SH-SY5Y (cell line): ENCODE measurements around the gene DCP1A.

Experiments
- GATA2 ChIP-seq: IDR thresholded peaks from 2 replicates; pipeline ENCODE4 v1.6.1; 2011; ENCODE audit warnings: mild to moderate bottlenecking, low read depth, low read length
- GATA3 ChIP-seq: IDR thresholded peaks from 2 replicates; pipeline ENCODE4 v1.6.1; 2011; ENCODE audit warnings: low read depth, mild to moderate bottlenecking, low read length, moderate library complexity

DNA sequence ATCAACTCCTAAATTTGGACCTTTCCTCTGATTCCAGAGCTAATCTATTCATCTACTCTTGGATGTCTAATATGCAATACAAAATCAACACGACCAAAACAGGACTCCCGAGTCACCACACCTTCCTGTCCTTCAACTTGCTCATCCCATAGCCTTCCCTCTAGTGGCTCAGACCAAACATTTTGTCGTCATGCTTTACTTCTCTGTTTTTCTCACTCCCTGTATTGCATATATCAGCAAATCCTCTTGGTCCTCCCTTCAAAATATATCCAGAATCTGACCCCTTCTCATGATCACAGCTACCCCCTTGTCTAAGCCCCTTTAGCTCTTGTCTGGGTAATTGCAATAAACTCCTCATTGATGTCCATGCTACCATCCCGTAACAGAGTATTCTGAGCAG lies 30.5 kb upstream of the DCP1A start:
- TF ChIP-seq GATA2, result no peak
- no peak for TF ChIP-seq GATA3
